Limb (tissue), 2 donors: ENCODE results near the gene FAM234B.
"Not testable (repeated sequence)": the region's sequence is repeated elsewhere in the genome, so short reads cannot be mapped to it uniquely, and the experiment has no call there.

Experiments used
- DNase-seq, 2 donors: peaks; one replicate each; pipeline ENCODE4 v3.0.0-alpha.2; 2016; ENCODE audit errors: extremely low spot score in 2 of 2

FAM234B gene

DNA sequence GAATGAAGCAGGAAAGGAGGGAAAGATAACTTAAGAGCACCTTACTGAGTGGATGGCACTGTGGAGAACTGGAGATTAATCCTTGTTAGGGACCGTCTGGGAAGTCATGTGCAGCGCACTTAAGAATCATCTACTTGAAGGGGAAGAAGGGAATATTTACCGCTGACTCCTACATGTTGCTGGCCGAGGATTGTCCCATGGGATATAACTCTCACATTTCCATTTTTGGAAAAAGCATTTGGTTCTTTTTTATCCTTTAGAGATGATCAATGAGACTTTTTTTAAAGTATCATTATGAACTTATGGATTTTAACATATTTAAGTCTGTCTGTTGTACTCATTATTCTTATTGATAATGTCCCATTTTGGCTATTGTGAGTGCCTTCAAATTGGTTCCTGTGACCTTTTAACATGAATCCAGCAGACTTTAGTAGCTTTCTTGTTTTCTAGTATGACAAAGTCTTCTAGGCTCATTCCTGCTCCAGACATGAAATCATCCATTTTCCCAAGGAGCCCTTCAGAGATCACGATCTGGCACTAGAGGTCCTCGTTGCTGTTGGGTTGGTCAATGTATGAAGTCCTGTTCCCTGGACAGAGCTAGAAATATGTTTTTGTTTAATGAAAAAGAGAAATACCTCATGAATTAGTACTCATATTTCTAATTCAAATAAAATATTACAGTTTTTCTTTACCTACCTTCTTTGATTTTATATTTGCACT is 20.2 kb upstream of the FAM234B start:
- DNase-seq: no peak

DNA sequence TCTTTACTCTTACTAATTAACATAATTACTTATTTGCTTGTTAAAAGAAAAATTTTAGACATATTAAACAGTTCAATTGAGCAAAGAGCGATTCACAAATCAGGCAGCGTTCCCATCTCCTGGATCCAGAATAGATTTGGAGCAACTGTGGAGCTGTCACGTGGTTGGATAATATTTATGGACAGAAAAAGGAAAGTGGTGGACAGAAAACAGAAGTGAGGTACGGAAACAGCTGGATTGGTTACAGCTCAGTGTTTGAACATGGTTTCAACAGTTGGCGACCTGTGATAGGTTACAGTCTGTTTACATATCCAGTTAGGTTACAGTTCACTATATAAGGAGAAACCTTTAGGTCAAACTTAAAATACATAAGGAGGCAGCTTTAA is 19.7 kb upstream of the FAM234B start:
- no peak for DNase-seq

GRCh38 chr12:13026286-13026685 is 17.9 kb upstream of the FAM234B start:
- DNase-seq: peak in 1 of 2 donors; percentile 38

GRCh38 chr12:13027032-13027431 is 17.1 kb upstream of the FAM234B start:
- DNase-seq: no peak

- no peak for DNase-seq
Measured at GRCh38 chr12:13027508-13027907, 16.7 kb upstream of the FAM234B start.

DNA sequence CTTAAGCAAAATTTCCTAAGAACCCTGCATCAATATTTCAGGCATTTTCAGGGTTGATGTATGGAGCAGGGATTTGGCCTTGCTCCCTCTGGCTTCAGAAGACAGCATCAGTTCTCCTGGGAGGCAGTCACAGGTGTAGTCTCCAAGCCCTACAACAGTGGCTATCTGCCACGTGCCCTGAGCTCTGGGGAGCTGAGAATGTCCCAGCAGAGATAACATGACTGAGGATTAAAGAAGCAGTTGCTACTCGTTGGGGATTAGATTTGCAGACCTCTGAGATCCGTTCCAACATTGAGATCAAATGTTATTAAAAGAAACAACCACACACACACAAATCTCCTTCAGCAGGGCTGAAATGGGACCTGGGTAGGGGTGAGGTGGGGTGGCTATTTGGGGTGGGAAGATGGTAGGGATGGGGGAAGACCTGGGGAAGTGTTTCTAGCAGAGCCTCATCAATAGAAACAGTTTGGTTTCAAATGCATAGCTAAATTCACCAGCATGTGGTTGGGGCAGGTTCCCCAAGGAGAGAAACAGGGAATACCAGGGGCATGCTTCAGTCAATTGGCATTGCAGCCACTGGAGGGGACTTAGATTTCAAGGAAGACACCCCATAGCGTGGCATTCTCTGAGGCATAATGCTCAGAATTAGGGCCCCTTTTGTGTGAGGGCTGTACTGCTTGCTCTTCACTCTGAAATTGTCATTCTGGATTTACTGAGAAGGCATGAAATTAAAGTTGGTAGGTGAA is 15.2 kb upstream of the FAM234B start:
- DNase-seq: no peak

DNA sequence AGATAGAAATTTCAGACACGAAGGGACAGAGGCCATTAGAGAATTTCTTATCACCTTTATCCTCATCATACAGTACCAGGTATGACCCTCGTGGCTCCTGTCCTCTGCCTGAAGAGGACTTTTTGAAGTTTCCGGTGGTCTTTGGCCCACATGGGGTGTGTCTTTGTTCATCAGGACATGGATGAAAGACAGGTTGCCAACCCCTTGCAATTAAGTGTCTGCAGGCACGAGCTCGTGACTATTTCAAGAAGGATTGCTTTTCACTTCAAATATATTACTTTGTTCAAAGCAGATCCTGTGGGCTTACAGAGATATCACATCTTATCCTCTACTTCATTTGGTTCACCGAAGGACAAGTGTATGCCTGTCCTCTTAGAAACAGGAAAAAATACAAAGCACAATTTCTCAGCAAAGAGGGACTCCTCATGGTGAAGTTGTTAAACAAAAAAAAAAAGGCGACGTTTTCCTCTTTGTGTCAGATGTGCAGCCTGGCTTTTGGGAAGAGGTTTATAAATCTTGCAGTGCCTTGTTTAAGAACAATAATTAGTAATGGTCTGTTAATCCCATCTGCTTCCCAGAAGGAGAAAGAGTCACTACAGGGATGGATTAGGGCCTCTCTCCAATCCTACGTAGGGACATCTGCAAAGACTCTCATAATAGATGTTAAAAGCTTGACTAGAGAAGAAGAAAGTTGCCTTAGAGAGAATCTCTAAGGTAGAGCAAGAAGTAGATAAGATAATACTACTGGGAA is 13.5 kb upstream of the FAM234B start:
- no peak for DNase-seq

DNA sequence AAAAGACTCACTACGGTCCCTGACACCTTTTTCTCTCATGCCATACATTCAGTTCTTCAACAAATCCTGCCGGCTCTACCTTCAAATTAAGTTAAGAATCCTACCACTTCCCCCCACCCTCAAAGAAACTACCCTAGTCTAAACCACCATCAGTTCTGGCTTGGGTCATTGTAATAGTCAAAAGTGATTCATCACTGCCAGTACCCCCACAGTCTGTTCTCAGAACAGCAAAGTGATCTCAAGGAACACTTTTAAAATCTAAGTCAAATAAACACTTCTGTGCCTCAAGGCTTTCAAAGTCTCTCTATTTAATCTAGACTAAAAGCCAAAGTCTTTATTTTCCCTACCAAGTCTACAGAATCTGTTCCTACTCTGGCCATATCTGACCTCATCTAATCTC is 12.0 kb upstream of the FAM234B start:
- no peak for DNase-seq

DNA sequence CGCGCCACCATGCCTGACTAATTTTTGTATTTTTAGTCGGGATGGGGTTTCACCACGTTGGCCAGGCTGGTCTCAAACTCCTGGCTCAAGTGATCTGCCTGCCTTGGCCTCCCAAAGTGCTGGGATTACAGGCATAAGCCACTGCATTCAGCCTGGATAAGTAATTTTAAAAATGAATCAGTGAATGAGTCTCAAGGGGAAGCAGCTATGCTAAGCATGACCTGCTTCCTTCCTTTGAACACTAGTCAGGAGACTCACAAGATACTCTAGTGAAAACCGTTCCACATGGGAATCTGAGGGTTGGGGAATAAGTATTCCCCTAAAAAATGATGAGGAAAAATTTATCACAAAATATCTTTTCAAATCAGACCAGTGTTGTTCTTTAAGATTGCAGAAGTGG is 10.7 kb upstream of the FAM234B start:
- no peak for DNase-seq

GRCh38 chr12:13035335-13035734 is 8.8 kb upstream of the FAM234B start:
- not testable (repeated sequence) for DNase-seq

- no peak for DNase-seq
Measured at GRCh38 chr12:13036881-13037280, 7.3 kb upstream of the FAM234B start.

- no peak for DNase-seq
Measured at GRCh38 chr12:13038491-13039161, 5.6 kb upstream of the FAM234B start.

- no peak for DNase-seq
Measured at GRCh38 chr12:13039328-13039956, 4.7 kb upstream of the FAM234B start.

GRCh38 chr12:13041224-13041623 is 3.0 kb upstream of the FAM234B start:
- DNase-seq: no peak

DNA sequence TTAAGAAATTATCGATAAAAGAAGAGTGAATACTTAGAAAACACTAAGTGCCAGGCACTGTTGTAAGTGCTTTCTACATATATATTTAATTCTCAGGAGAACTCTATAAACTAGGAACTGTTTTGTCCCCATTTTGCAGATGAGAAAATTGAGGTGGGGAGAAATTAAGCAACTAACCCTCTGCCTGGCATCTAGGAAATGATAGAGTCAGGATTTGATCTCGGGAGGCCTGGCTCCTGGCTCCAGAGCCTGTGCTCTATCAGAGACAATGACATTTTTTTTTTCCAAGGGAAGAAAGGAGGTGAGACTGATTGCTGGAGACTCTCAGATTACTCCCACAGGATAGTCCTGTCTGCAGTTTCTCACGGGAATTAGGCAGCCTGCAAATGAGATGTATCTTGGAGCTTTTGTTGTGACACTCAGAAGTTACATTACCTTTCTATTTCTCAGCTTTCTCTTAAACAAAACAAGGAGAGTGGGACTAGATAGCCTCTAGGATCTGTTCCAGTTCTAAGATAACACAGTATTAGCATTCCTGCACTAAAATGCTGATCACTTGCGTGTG is 1.4 kb upstream of the FAM234B start:
- no peak for DNase-seq

DNA sequence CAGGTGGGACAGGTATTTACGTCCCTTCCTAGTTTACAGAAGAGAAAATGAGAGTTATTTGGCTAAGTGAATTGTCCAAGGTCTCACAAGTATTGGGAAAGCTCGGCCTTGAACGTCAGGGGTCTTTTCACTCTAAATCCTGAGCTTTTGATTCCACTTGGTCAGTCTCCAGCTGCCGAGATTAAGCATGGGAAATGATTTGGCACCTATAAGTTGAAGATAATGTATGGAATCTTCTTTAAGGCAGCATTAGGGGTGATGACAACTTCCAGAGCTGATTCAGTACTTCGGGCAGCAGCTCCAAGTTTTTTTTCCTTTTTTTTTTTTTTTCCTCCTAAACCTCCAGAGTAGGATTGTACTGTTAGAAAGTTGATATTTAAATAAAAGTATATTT is 722 bp downstream of the FAM234B start:
- DNase-seq: no peak

DNA sequence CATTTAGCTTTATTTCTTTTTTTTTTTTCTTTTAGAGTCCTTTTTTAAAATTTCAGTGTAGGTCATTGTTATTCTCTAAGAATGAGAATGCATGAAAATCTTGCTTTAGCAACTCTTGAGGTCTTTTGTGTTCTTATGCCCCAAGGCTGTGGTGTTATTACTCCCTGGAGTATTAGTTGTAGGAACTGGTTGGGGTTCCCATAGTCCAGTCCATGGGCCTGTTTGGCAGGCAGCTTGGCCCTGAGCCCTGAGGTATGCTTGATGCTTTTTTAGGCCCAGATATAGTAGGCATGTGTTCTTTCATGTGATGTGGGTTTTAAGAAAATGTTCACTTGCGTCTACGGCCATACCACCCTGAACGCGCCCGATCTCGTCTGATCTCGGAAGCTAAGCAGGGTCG is 1.6 kb downstream of the FAM234B start:
- DNase-seq: no peak

DNA sequence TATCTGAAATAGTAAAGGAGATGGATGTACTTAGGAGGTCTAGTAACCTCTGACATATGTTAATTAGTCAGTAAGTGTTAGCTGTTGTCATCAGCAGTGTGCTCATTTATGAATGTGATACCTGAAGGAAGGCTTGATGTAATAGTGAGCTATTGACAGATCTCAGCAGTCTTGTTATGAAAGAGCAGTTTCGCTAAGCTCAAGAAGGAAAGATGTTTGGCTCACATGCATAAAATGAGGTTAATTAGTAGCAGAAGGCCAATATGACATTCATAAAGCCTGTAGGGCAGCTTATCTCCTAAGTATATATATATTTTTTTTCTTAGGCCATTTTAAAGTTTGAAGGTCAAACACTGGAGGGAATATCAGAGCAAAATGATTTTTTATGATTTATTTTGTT is 2.8 kb downstream of the FAM234B start:
- DNase-seq: no peak

- no peak for DNase-seq
Measured at GRCh38 chr12:13049816-13050215, 5.6 kb downstream of the FAM234B start.

- no peak for DNase-seq
Measured at GRCh38 chr12:13052421-13052820, 8.2 kb downstream of the FAM234B start.

DNA sequence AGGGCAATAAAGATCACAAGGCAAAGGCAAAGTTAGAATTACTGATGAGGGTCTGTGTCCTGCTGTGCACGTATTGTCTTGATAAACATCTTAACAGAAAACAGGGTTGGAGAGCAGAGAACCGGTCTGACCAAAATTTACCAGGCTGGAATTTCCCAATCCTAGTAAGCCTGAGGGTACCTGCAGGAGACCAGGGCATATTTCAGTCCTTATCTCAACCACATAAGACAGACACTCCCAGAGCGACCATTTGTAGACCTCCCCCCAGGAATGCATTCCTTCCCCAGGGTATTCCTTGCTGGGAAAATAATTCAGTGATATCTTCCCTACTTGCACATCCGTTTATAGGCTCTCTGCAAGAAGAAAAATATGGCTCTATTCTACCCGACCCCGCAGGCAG is 9.4 kb downstream of the FAM234B start:
- not testable (repeated sequence) for DNase-seq
